Stomach (tissue), 9 donors: ENCODE measurements around the gene COX14. TPM values are rescaled to one million over a fixed set of nuclear protein-coding genes. Genes with fewer than 3 reads are reported as not detected.
A peak's percentile ranks its signal among the peaks of the same experiment; 100 is the strongest.

ENCODE experiments used
- DNase-seq, 2 donors: peaks; one replicate each; pipeline versions ENCODE4 v3.0.0 to v3.0.0-alpha.2; 2013 to 2019
- H3K27ac ChIP-seq, 5 donors: fragments of 200-600 bp in 4 of 5; sonication (generic) in 4 of 5; one replicate each; pipeline ENCODE4 v1.5.1; 2013 to 2019; ENCODE audit warnings: mild to moderate bottlenecking in 1 of 5, moderate library complexity in 1 of 5
- H3K27me3 ChIP-seq, 3 donors: fragments of 200-600 bp; sonication (generic); one replicate each; pipeline ENCODE4 v1.5.1; 2017 to 2019; ENCODE audit warnings: mixed run types in 1 of 3
- H3K36me3 ChIP-seq, 4 donors: fragments of 200-600 bp; sonication (generic); 1 replicate in 3 of 4; 2 replicates in 1 of 4; pipeline ENCODE4 v1.5.1; 2016 to 2019
- H3K4me1 ChIP-seq, 4 donors: fragments of 200-600 bp; sonication (generic); one replicate each; pipeline ENCODE4 v1.5.1; 2016 to 2019
- H3K4me3 ChIP-seq, 4 donors: fragments of 200-600 bp; sonication (generic) in 3 of 4; one replicate each; pipeline ENCODE4 v1.5.1; 2016 to 2019; ENCODE audit warnings: mild to moderate bottlenecking in 1 of 4
- H3K9me3 ChIP-seq, 4 donors: fragments of 200-600 bp; sonication (generic); one replicate each; pipeline ENCODE4 v1.5.1; 2016 to 2019
- CTCF ChIP-seq, 7 experiments: fragments of 450-650 bp in 4 of 7; fragments of 200-600 bp in 3 of 7; sonication (generic) in 3 of 7; IDR thresholded peaks; one replicate each; pipeline ENCODE4 v1.5.1; 2016 to 2019; ENCODE audit warnings: antibody characterized with exemption in 7 of 7, control low read depth in 2 of 7, mild to moderate bottlenecking in 1 of 7
- EP300 ChIP-seq: sonication (generic); formaldehyde crosslinking; IDR thresholded peaks from one replicate; pipeline ENCODE4 v1.6.1; 2017; ENCODE audit warnings: antibody characterized with exemption
- POLR2A ChIP-seq, 4 donors: fragments of 450-650 bp; IDR thresholded peaks; one replicate each; pipeline ENCODE4 v1.6.1; 2016; ENCODE audit warnings: antibody characterized with exemption in 4 of 4, control low read depth in 2 of 4, mild to moderate bottlenecking in 1 of 4, moderate library complexity in 1 of 4
- POLR2AphosphoS5 ChIP-seq, 3 donors: sonication (generic); formaldehyde crosslinking; IDR thresholded peaks; one replicate each; pipeline ENCODE4 v1.6.1; 2016; ENCODE audit warnings: antibody characterized with exemption in 3 of 3
- WGBS, 5 donors: extraction: QIAGEN DNeasy Blood & Tissue Kit in 3 of 5; methylation state at CpG; one replicate each; pipeline versions ENCODE4 v1.1.5 to v1.1.7; 2013 to 2018; 5-methylcytosine and 5-hydroxymethylcytosine counted together
- intact Hi-C: fragments of 100-400 bp; cut with DNase I; formaldehyde crosslinking; loops from one replicate; pipeline ENCODE4 v1.15.1; 2023; ENCODE audit warnings: low total_unique reads
- polyA plus RNA-seq, 3 donors: library from polyadenylated mRNA; stranded (reverse); fragments of 200-250 nt; gene quantifications; one replicate each; pipeline ENCODE4 v1.2.3, GENCODE V29; 2013
- total RNA-seq, 5 donors: library from RNA; depleted of rRNA; stranded (reverse); fragments of >200 nt; gene quantifications; one replicate each; pipeline versions ENCODE4 v1.1.0 to v1.2.3, GENCODE V29; 2014 to 2016
- donor health status: healthy with polysubstance abuse.
- donor health status: Bipolar disorder and iron deficiency.
- donor health status: healthy.

Gene COX14
- total and polyA plus RNA-seq, 8 donors = 9.8 to 153 (median 77.3) TPM

- H3K27me3 ChIP-seq = no peaks in the 10 kb centered on the region
- H3K9me3 ChIP-seq = no peaks in the 10 kb centered on the region
- no peak overlapping the region for H3K27ac ChIP-seq
- 95 to 98% (median 96%) methylated on average over 18 to 20 of the region's 20 CpGs for WGBS, 5 donors
- TF ChIP-seq POLR2A (IDR thresholded peaks at IDR 0.05) (no peak), CTCF (IDR thresholded peaks at IDR 0.05) (no peak), POLR2AphosphoS5 (IDR thresholded peaks at IDR 0.05) (no peak), EP300 (no peak)
- H3K4me3 ChIP-seq = no peak overlapping the region
- intact Hi-C loops = no loop called here
- H3K4me1 ChIP-seq = peaks cover 8 to 57% (median 34%) of the 10 kb centered on the region in 4 donors
- H3K36me3 ChIP-seq = no peaks in the 10 kb centered on the region
- DNase-seq = no peak
These were observed 52.9 kb downstream of the COX14 start for GRCh38 chr12:50164963-50165362.

GRCh38 chr12:50166799-50167048 lies 54.7 kb downstream of the COX14 start:
- peak in 1 of 2 donors; percentile 29 for DNase-seq
- no peak for TF ChIP-seq POLR2A (IDR thresholded peaks at IDR 0.05)
- no peak for TF ChIP-seq CTCF (IDR thresholded peaks at IDR 0.05)
- no peak for TF ChIP-seq EP300
- no peak for TF ChIP-seq POLR2AphosphoS5 (IDR thresholded peaks at IDR 0.05)
- WGBS, 5 donors = 0 to 2% (median 0%) methylated on average over 12 of the region's 12 CpGs
- H3K27ac ChIP-seq = peak overlapping the region; percentile 79 to 96 (median 93)
- H3K4me3 ChIP-seq = peak overlapping the region; percentile 67 to 94 (median 84)
- no peaks in the 10 kb centered on the region for H3K9me3 ChIP-seq
- peaks cover 8 to 48% (median 29%) of the 10 kb centered on the region in 4 donors for H3K4me1 ChIP-seq
- H3K27me3 ChIP-seq = no peaks in the 10 kb centered on the region
- H3K36me3 ChIP-seq = no peaks in the 10 kb centered on the region
- intact Hi-C loops = no loop called here

GRCh38 chr12:50167049-50167828 lies 55.2 kb downstream of the COX14 start, which contains the start of gene CERS5:
CERS5 (minus strand) TSS chr12:50167369; CDS start chr12:50167297, 72 bp downstream.
- peak; percentile 99 to 100 for DNase-seq
- H3K27me3 ChIP-seq = no peaks in the 10 kb centered on the region
- intact Hi-C loops = no loop called here
- no peaks in the 10 kb centered on the region for H3K36me3 ChIP-seq
- H3K4me3 ChIP-seq = peak within 1 kb of the TSS; percentile 67 to 94 (median 84)
- WGBS, 5 donors = 1% methylated on average over 25 to 70 of the region's 70 CpGs
- peak within 1 kb of the TSS; percentile 79 to 96 (median 93) for H3K27ac ChIP-seq
- TF ChIP-seq POLR2A (IDR thresholded peaks at IDR 0.05) (no peak), EP300 (no peak), CTCF (IDR thresholded peaks at IDR 0.05) (peak in 5 of 7 experiments; percentile 16 to 60 (median 33)), POLR2AphosphoS5 (IDR thresholded peaks at IDR 0.05) (peak; percentile 48 to 91 (median 68))
- H3K9me3 ChIP-seq = no peaks in the 10 kb centered on the region
- peaks cover 8 to 43% (median 28%) of the 10 kb centered on the region in 4 donors for H3K4me1 ChIP-seq

Other genes starting within 250 kb of the COX14 start
- 10 to 100 TPM in 2 of 5 donors, 1 to 10 TPM in 3; 1.2 to 44.6 (median 2.2) TPM for gene FAIM2, start 208.3 kb upstream of the COX14 start, total RNA-seq
- 1 to 10 TPM; 1.1 to 1.8 (median 1.6) TPM for gene FAIM2, start 208.3 kb upstream of the COX14 start, polyA plus RNA-seq
- under 1 TPM in 1 of 5 donors, not detected in 4; 0.92 TPM for gene AQP2, start 161.5 kb upstream of the COX14 start, total RNA-seq
- gene AQP2, start 161.5 kb upstream of the COX14 start, polyA plus RNA-seq = not detected
- gene AQP5, start 150.4 kb upstream of the COX14 start, total RNA-seq = 10 to 100 TPM in 1 of 5 donors, 1 to 10 TPM in 2, not detected in 2; 4.9 to 12.5 (median 6.6) TPM
- 10 to 100 TPM in 2 of 3 donors, 1 to 10 TPM in 1; 2.9 to 54.3 (median 10.6) TPM for gene AQP5, start 150.4 kb upstream of the COX14 start, polyA plus RNA-seq
- gene AQP6, start 139.3 kb upstream of the COX14 start, total RNA-seq = under 1 TPM in 2 of 5 donors, not detected in 3; 0.18 to 0.45 TPM
- gene AQP6, start 139.3 kb upstream of the COX14 start, polyA plus RNA-seq = under 1 TPM in 1 of 3 donors, not detected in 2; 0.58 TPM
- 10 to 100 TPM in 4 of 5 donors, 1 to 10 TPM in 1; 9.3 to 36.7 (median 12.9) TPM for gene RACGAP1, start 86.7 kb upstream of the COX14 start, total RNA-seq
- gene RACGAP1, start 86.7 kb upstream of the COX14 start, polyA plus RNA-seq = 10 to 100 TPM in 2 of 3 donors, 1 to 10 TPM in 1; 7.9 to 13.4 (median 11.2) TPM
- 1 to 10 TPM in 2 of 5 donors, under 1 TPM in 2, not detected in 1; 0.45 to 3.5 (median 1.3) TPM for gene ASIC1, start 54.6 kb upstream of the COX14 start, total RNA-seq
- gene ASIC1, start 54.6 kb upstream of the COX14 start, polyA plus RNA-seq = 1 to 10 TPM in 2 of 3 donors, under 1 TPM in 1; 0.92 to 2.6 (median 1.2) TPM
- gene SMARCD1, start 26.9 kb upstream of the COX14 start, total RNA-seq = 10 to 100 TPM in 4 of 5 donors, 1 to 10 TPM in 1; 2.9 to 75.9 (median 23.8) TPM
- 10 to 100 TPM; 10.1 to 17.3 (median 14.9) TPM for gene SMARCD1, start 26.9 kb upstream of the COX14 start, polyA plus RNA-seq
- 1 to 10 TPM in 4 of 5 donors, under 1 TPM in 1; 0.58 to 9.5 (median 5.9) TPM for gene GPD1, start 8.2 kb upstream of the COX14 start, total RNA-seq
- gene GPD1, start 8.2 kb upstream of the COX14 start, polyA plus RNA-seq = 1 to 10 TPM in 2 of 3 donors, under 1 TPM in 1; 0.65 to 1.6 (median 1.4) TPM
- gene CERS5, start 55.1 kb downstream of the COX14 start, total RNA-seq = 100 to 1,000 TPM in 1 of 5 donors, 10 to 100 TPM in 2, 1 to 10 TPM in 2; 3.2 to 114 (median 24.1) TPM
- 10 to 100 TPM; 20.7 to 52.6 (median 23.8) TPM for gene CERS5, start 55.1 kb downstream of the COX14 start, polyA plus RNA-seq
- 100 to 1,000 TPM in 3 of 5 donors, 10 to 100 TPM in 2; 71.0 to 143 (median 132) TPM for gene LIMA1, start 171.3 kb downstream of the COX14 start, total RNA-seq
- gene LIMA1, start 171.3 kb downstream of the COX14 start, polyA plus RNA-seq = 10 to 100 TPM; 28.7 to 72.4 (median 33.7) TPM